ENCODE results near the gene MSRB2.

MSRB2 gene

DNA sequence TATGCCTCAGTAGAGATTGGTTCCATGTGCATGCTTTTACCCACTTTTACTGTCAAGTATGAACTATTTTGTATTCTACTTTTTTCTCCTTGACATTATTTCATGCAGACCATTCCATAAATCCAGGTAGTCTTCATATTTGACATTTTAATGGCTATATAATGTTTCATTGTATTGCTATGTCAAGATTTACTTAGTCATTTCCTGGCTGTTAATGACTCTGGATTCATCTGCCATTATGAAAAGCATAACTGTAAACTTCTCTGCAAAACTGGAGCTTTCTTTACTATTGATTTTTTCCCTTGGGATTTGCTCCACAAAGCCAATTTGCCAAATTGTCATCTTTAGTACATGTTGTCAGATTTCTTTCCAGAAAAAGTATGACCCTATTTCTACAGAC, 6.8 kb upstream of the MSRB2 start:
- H3K9ac ChIP-seq (ENCODE audit: low read length) = no peak overlapping the region
- no peak overlapping the region for H3K4me3 ChIP-seq (ENCODE audit: insufficient read depth in 1 of 2, low read depth in 1 of 2, low read length in 2 of 2)
- H2BK12ac ChIP-seq (ENCODE audit: low read length in 2 of 2) = no peak overlapping the region
- H4K91ac ChIP-seq (ENCODE audit: low read length) = no peak overlapping the region
- no peak overlapping the region for H3K14ac ChIP-seq (ENCODE audit: low read length in 2 of 2)
- no peaks in the 10 kb centered on the region for H3K4me1 ChIP-seq (ENCODE audit: control insufficient read depth, insufficient read depth, low read depth, low read length)
- DNase-seq = no peak
- no peaks in the 10 kb centered on the region for H3K9me3 ChIP-seq (ENCODE audit: control insufficient read depth, low read length)
- H3K27me3 ChIP-seq (ENCODE audit: control insufficient read depth in 1 of 2, insufficient read depth in 1 of 2, low read length in 2 of 2) = no peaks in the 10 kb centered on the region
- H2BK15ac ChIP-seq (ENCODE audit: low read depth, poor library complexity, severe bottlenecking) = no peak overlapping the region
- no peak overlapping the region for H2AFZ ChIP-seq (ENCODE audit: low read depth, low read length)
- H3K4ac ChIP-seq (ENCODE audit: low read depth in 1 of 2, low read length in 2 of 2) = no peak overlapping the region
- no peak overlapping the region for H2AK5ac ChIP-seq (ENCODE audit: low read length, severe bottlenecking)
- H3K27ac ChIP-seq (ENCODE audit: low read length, poor library complexity, severe bottlenecking) = no peak overlapping the region
- no peak overlapping the region for H3K23ac ChIP-seq (ENCODE audit: low read length in 2 of 2)
- no peak overlapping the region for H3K4me2 ChIP-seq (ENCODE audit: low read length, poor library complexity, severe bottlenecking)
- no peaks in the 10 kb centered on the region for H3K79me1 ChIP-seq (replicated peaks; ENCODE audit: low read length, poor library complexity, severe bottlenecking)
- H2BK5ac ChIP-seq (ENCODE audit: low read depth, low read length, poor library complexity, severe bottlenecking) = no peak overlapping the region
- H2BK120ac ChIP-seq (ENCODE audit: low read depth, low read length) = no peak overlapping the region
- H3K36me3 ChIP-seq (ENCODE audit: control insufficient read depth in 1 of 2, insufficient read depth in 2 of 2, low read depth in 1 of 2, low read length in 2 of 2) = no peaks in the 10 kb centered on the region
- H4K8ac ChIP-seq (ENCODE audit: low read length) = no peak overlapping the region
- H3K18ac ChIP-seq (ENCODE audit: low read depth in 1 of 2, low read length in 2 of 2) = no peak overlapping the region

- no peak overlapping the region for H3K23ac ChIP-seq (ENCODE audit: low read length in 2 of 2)
- H2BK5ac ChIP-seq (ENCODE audit: low read depth, low read length, poor library complexity, severe bottlenecking) = no peak overlapping the region
- H2BK12ac ChIP-seq (ENCODE audit: low read length in 2 of 2) = peak overlapping the region in 1 of 2 experiments; percentile 50
- H3K9ac ChIP-seq (ENCODE audit: low read length) = peak overlapping the region; percentile 33
- DNase-seq = peak; percentile 57
- H2AK5ac ChIP-seq (ENCODE audit: low read length, severe bottlenecking) = no peak overlapping the region
- peaks cover 4% of the 10 kb centered on the region for H3K4me1 ChIP-seq (ENCODE audit: control insufficient read depth, insufficient read depth, low read depth, low read length)
- 55% methylated on average over 8 of the region's 8 CpGs for WGBS
- H2BK15ac ChIP-seq (ENCODE audit: low read depth, poor library complexity, severe bottlenecking) = peak overlapping the region; percentile 37
- no peak overlapping the region for H4K8ac ChIP-seq (ENCODE audit: low read length)
- H4K91ac ChIP-seq (ENCODE audit: low read length) = no peak overlapping the region
- H3K4me2 ChIP-seq (ENCODE audit: low read length, poor library complexity, severe bottlenecking) = peak overlapping the region; percentile 19
- peaks cover 5% of the 10 kb centered on the region for H3K9me3 ChIP-seq (ENCODE audit: control insufficient read depth, low read length)
- H2AFZ ChIP-seq (ENCODE audit: low read depth, low read length) = no peak overlapping the region
- peak overlapping the region; percentile 13 to 47 for H3K18ac ChIP-seq (ENCODE audit: low read depth in 1 of 2, low read length in 2 of 2)
- H3K79me1 ChIP-seq (replicated peaks; ENCODE audit: low read length, poor library complexity, severe bottlenecking) = peaks cover 14% of the 10 kb centered on the region
- H3K27ac ChIP-seq (ENCODE audit: low read length, poor library complexity, severe bottlenecking) = no peak overlapping the region
- H3K4me3 ChIP-seq (ENCODE audit: insufficient read depth in 1 of 2, low read depth in 1 of 2, low read length in 2 of 2) = peak overlapping the region in 1 of 2 experiments; percentile 74
- no peaks in the 10 kb centered on the region for H3K36me3 ChIP-seq (ENCODE audit: control insufficient read depth in 1 of 2, insufficient read depth in 2 of 2, low read depth in 1 of 2, low read length in 2 of 2)
- no peak overlapping the region for H3K14ac ChIP-seq (ENCODE audit: low read length in 2 of 2)
- H3K27me3 ChIP-seq (ENCODE audit: control insufficient read depth in 1 of 2, insufficient read depth in 1 of 2, low read length in 2 of 2) = no peaks in the 10 kb centered on the region
- H3K4ac ChIP-seq (ENCODE audit: low read depth in 1 of 2, low read length in 2 of 2) = no peak overlapping the region
- no peak overlapping the region for H2BK120ac ChIP-seq (ENCODE audit: low read depth, low read length)
Observed at GRCh38 chr10:23094786-23095403, 484 bp upstream of the MSRB2 start.

GRCh38 chr10:23095966-23096801, 805 bp downstream of the MSRB2 start:
- Histone ChIP-seq H2BK15ac (ENCODE audit: low read depth, poor library complexity, severe bottlenecking) (no peak overlapping the region), H2BK120ac (ENCODE audit: low read depth, low read length) (peak overlapping the region; percentile 64), H3K4me1 (ENCODE audit: control insufficient read depth, insufficient read depth, low read depth, low read length) (peaks cover 4% of the 10 kb centered on the region), H4K91ac (ENCODE audit: low read length) (no peak overlapping the region), H2AFZ (ENCODE audit: low read depth, low read length) (no peak overlapping the region), H3K27me3 (ENCODE audit: control insufficient read depth in 1 of 2, insufficient read depth in 1 of 2, low read length in 2 of 2) (no peaks in the 10 kb centered on the region), H3K27ac (ENCODE audit: low read length, poor library complexity, severe bottlenecking) (no peak overlapping the region), H2BK5ac (ENCODE audit: low read depth, low read length, poor library complexity, severe bottlenecking) (no peak overlapping the region), H3K14ac (ENCODE audit: low read length in 2 of 2) (no peak overlapping the region), H3K18ac (ENCODE audit: low read depth in 1 of 2, low read length in 2 of 2) (peak overlapping the region; percentile 46 to 92), H3K9ac (ENCODE audit: low read length) (peak overlapping the region; percentile 95), H2AK5ac (ENCODE audit: low read length, severe bottlenecking) (no peak overlapping the region), H3K36me3 (ENCODE audit: control insufficient read depth in 1 of 2, insufficient read depth in 2 of 2, low read depth in 1 of 2, low read length in 2 of 2) (no peaks in the 10 kb centered on the region), H3K4me3 (ENCODE audit: insufficient read depth in 1 of 2, low read depth in 1 of 2, low read length in 2 of 2) (peak overlapping the region; percentile 75 to 87), H3K4me2 (ENCODE audit: low read length, poor library complexity, severe bottlenecking) (peak overlapping the region; percentile 77), H3K23ac (ENCODE audit: low read length in 2 of 2) (peak overlapping the region in 1 of 2 experiments; percentile 83), H3K9me3 (ENCODE audit: control insufficient read depth, low read length) (peaks cover 5% of the 10 kb centered on the region), H3K4ac (ENCODE audit: low read depth in 1 of 2, low read length in 2 of 2) (peak overlapping the region in 1 of 2 experiments; percentile 85), H4K8ac (ENCODE audit: low read length) (peak overlapping the region; percentile 47), H2BK12ac (ENCODE audit: low read length in 2 of 2) (peak overlapping the region in 1 of 2 experiments; percentile 24), H3K79me1 (replicated peaks; ENCODE audit: low read length, poor library complexity, severe bottlenecking) (peaks cover 16% of the 10 kb centered on the region)
- peak; percentile 69 for DNase-seq
- 24% methylated on average over 21 of the region's 21 CpGs for WGBS

GRCh38 chr10:23096802-23097549, 1.6 kb downstream of the MSRB2 start:
- Histone ChIP-seq H3K4ac (ENCODE audit: low read depth in 1 of 2, low read length in 2 of 2) (peak overlapping the region in 1 of 2 experiments; percentile 26), H2AK5ac (ENCODE audit: low read length, severe bottlenecking) (no peak overlapping the region), H2BK5ac (ENCODE audit: low read depth, low read length, poor library complexity, severe bottlenecking) (no peak overlapping the region), H3K4me3 (ENCODE audit: insufficient read depth in 1 of 2, low read depth in 1 of 2, low read length in 2 of 2) (peak overlapping the region in 1 of 2 experiments; percentile 87), H3K36me3 (ENCODE audit: control insufficient read depth in 1 of 2, insufficient read depth in 2 of 2, low read depth in 1 of 2, low read length in 2 of 2) (no peaks in the 10 kb centered on the region), H3K14ac (ENCODE audit: low read length in 2 of 2) (no peak overlapping the region), H3K27me3 (ENCODE audit: control insufficient read depth in 1 of 2, insufficient read depth in 1 of 2, low read length in 2 of 2) (no peaks in the 10 kb centered on the region), H2BK12ac (ENCODE audit: low read length in 2 of 2) (no peak overlapping the region), H3K79me1 (replicated peaks; ENCODE audit: low read length, poor library complexity, severe bottlenecking) (peaks cover 16% of the 10 kb centered on the region), H2BK120ac (ENCODE audit: low read depth, low read length) (no peak overlapping the region), H4K8ac (ENCODE audit: low read length) (no peak overlapping the region), H3K18ac (ENCODE audit: low read depth in 1 of 2, low read length in 2 of 2) (no peak overlapping the region), H3K9ac (ENCODE audit: low read length) (peak overlapping the region; percentile 95), H2BK15ac (ENCODE audit: low read depth, poor library complexity, severe bottlenecking) (no peak overlapping the region), H3K27ac (ENCODE audit: low read length, poor library complexity, severe bottlenecking) (no peak overlapping the region), H3K9me3 (ENCODE audit: control insufficient read depth, low read length) (peaks cover 5% of the 10 kb centered on the region), H2AFZ (ENCODE audit: low read depth, low read length) (no peak overlapping the region), H4K91ac (ENCODE audit: low read length) (no peak overlapping the region), H3K4me2 (ENCODE audit: low read length, poor library complexity, severe bottlenecking) (no peak overlapping the region), H3K23ac (ENCODE audit: low read length in 2 of 2) (no peak overlapping the region), H3K4me1 (ENCODE audit: control insufficient read depth, insufficient read depth, low read depth, low read length) (peaks cover 4% of the 10 kb centered on the region)
- 87% methylated on average over 6 of the region's 8 CpGs for WGBS
- peak; percentile 61 for DNase-seq
